Measurements from ENCODE around the gene CCN5.

DNA sequence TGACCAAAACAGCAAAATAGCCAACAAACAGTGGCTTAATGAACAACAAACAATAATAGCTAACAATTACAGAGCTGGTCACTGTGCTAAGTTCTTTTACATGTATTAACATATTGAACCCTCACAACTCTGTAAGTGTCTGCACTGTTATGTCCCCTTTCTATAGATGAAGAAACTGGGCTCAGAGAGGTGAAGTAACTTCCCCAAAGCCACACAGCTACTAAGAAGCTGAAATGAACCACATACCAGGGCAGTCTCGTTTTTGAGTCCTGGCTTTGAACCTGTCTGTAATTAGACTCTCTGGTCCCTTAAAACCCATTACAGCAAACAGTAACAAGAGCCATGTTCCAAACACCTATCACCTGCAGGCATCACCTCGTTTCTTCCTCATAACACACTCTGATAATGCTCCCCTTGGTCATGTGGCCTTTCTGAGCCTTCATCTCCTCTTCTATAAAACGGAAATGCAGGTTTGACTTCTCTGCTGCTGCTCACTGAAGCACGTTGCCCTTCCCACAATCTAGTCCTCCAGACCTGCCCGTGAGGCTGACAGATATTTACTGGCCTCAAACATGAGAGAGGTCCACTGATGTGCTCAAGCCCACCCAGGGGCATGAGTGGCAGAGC is 53.8 kb downstream of the CCN5 start:
- TF ChIP-seq, protein P1, sequence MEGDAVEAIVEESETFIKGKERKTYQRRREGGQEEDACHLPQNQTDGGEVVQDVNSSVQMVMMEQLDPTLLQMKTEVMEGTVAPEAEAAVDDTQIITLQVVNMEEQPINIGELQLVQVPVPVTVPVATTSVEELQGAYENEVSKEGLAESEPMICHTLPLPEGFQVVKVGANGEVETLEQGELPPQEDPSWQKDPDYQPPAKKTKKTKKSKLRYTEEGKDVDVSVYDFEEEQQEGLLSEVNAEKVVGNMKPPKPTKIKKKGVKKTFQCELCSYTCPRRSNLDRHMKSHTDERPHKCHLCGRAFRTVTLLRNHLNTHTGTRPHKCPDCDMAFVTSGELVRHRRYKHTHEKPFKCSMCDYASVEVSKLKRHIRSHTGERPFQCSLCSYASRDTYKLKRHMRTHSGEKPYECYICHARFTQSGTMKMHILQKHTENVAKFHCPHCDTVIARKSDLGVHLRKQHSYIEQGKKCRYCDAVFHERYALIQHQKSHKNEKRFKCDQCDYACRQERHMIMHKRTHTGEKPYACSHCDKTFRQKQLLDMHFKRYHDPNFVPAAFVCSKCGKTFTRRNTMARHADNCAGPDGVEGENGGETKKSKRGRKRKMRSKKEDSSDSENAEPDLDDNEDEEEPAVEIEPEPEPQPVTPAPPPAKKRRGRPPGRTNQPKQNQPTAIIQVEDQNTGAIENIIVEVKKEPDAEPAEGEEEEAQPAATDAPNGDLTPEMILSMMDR (conservative IDR thresholded peaks at IDR 0.05), result no peak
- no peak for TF ChIP-seq EZH2 (IDR thresholded peaks at IDR 0.05; ENCODE audit: low read depth)

All from PC-9 (cell line).